OCI-LY1 (cell line): Measurements from ENCODE around the gene NEK5.

Experiments used
- H2AFZ ChIP-seq: fragments of 200-600 bp; sonication (generic), shearing (Covaris generic); 2 replicates; pipeline ENCODE4 v1.6.0; 2014; ENCODE audit warnings: antibody characterized with exemption, mild to moderate bottlenecking, low read length
- H3F3A ChIP-seq: fragments of 200-600 bp; sonication (generic), shearing (Covaris generic); 2 replicates; pipeline ENCODE4 v1.6.0; 2014; ENCODE audit warnings: mild to moderate bottlenecking, antibody characterized with exemption, low read length, moderate library complexity; ENCODE audit not compliant: insufficient read depth
- H3K27ac ChIP-seq: fragments of 200-600 bp; sonication (generic); 2 replicates; pipeline ENCODE4 v1.5.1; 2014; ENCODE audit warnings: low read length, mixed run types, mild to moderate bottlenecking, low read depth; ENCODE audit not compliant: poor library complexity, severe bottlenecking
- H3K27me3 ChIP-seq: fragments of 200-600 bp; sonication (generic); 2 replicates; pipeline ENCODE4 v1.6.0; 2014; ENCODE audit warnings: antibody characterized with exemption, mild to moderate bottlenecking, low read length, moderate library complexity; ENCODE audit not compliant: insufficient read depth
- H3K36me3 ChIP-seq: fragments of 200-600 bp; sonication (generic); 2 replicates; pipeline ENCODE4 v1.6.1; 2014; ENCODE audit warnings: mild to moderate bottlenecking, antibody characterized with exemption, low read length, moderate library complexity, mixed read lengths; ENCODE audit not compliant: insufficient read depth
- H3K4me1 ChIP-seq: fragments of 200-600 bp; sonication (generic); 2 replicates; pipeline ENCODE4 v1.5.1; 2014; ENCODE audit warnings: mild to moderate bottlenecking, low read length, moderate library complexity; ENCODE audit not compliant: insufficient read depth, severe bottlenecking
- H3K4me2 ChIP-seq: fragments of 200-600 bp; sonication (generic), shearing (Covaris generic); 2 replicates; pipeline ENCODE4 v1.6.1; 2014; ENCODE audit warnings: low read length
- H3K4me3 ChIP-seq: fragments of 200-600 bp; sonication (generic); 2 replicates; pipeline ENCODE4 v1.5.1; 2014; ENCODE audit warnings: low read length, low read depth, mild to moderate bottlenecking, mixed read lengths; ENCODE audit not compliant: poor library complexity, severe bottlenecking
- H3K79me2 ChIP-seq: fragments of 200-600 bp; shearing (Covaris generic); 2 replicates; pipeline ENCODE4 v1.6.1; 2016; ENCODE audit warnings: mixed run types, low read length, mixed read lengths; ENCODE audit not compliant: insufficient read depth
- H3K9ac ChIP-seq: fragments of 200-600 bp; sonication (generic), shearing (Covaris generic); 2 replicates; pipeline ENCODE4 v1.6.1; 2014; ENCODE audit warnings: mild to moderate bottlenecking, low read length, mixed read lengths
- H3K9me2 ChIP-seq: fragments of 200-600 bp; sonication (generic), shearing (Covaris generic); 2 replicates; pipeline ENCODE4 v1.6.1; 2014; ENCODE audit warnings: low read depth, mild to moderate bottlenecking, low read length, mixed read lengths
- H3K9me3 ChIP-seq: fragments of 200-600 bp; shearing (Covaris generic); 2 replicates; pipeline ENCODE4 v1.6.1; 2014; ENCODE audit warnings: low read length, mixed read lengths
- H4K20me1 ChIP-seq: fragments of 200-600 bp; sonication (generic), shearing (Covaris generic); 2 replicates; pipeline ENCODE4 v1.6.0; 2016; ENCODE audit warnings: mild to moderate bottlenecking, low read length; ENCODE audit not compliant: insufficient read depth
- CTCF ChIP-seq: fragments of 200-600 bp; sonication (generic), shearing (Covaris generic); IDR thresholded peaks from 2 replicates; pipeline ENCODE4 v1.5.1; 2017; ENCODE audit warnings: mild to moderate bottlenecking, antibody characterized with exemption, low read length, moderate library complexity, mixed read lengths
- EZH2 ChIP-seq: fragments of 200-600 bp; sonication (generic), shearing (Covaris generic); IDR thresholded peaks from 2 replicates; pipeline ENCODE4 v1.8.0; 2017; ENCODE audit warnings: borderline replicate concordance, mixed run types, mild to moderate bottlenecking, antibody characterized with exemption, low read length, moderate library complexity, mixed read lengths

The NEK5 gene

GRCh38 chr13:52159159-52159982, 30.5 kb upstream of the NEK5 start, which contains the start of gene NEK3:
NEK3 (minus strand) TSS chr13:52159597; CDS start chr13:52156191, 3,406 bp downstream.
- no peaks in the 10 kb centered on the region for H3K9me3 ChIP-seq
- H3K79me2 ChIP-seq = no peaks in the 10 kb centered on the region
- H3K9me2 ChIP-seq = no peaks in the 10 kb centered on the region
- peak within 1 kb of the TSS; percentile 77 for H3K4me2 ChIP-seq
- TF ChIP-seq EZH2 (no peak), CTCF (no peak)
- no peaks in the 10 kb centered on the region for H3F3A ChIP-seq
- no peaks in the 10 kb centered on the region for H3K36me3 ChIP-seq
- no peaks in the 10 kb centered on the region for H4K20me1 ChIP-seq
- peak within 1 kb of the TSS; percentile 77 for H3K9ac ChIP-seq
- H2AFZ ChIP-seq = peak within 1 kb of the TSS; percentile 44; the same call in 1 of the 2 replicates
- peaks cover 13% of the 10 kb centered on the region for H3K4me1 ChIP-seq
- no peak within 1 kb of the TSS for H3K27ac ChIP-seq
- no peaks in the 10 kb centered on the region for H3K27me3 ChIP-seq
- H3K4me3 ChIP-seq = peak within 1 kb of the TSS; percentile 78

GRCh38 chr13:52158629-52159158, 29.8 kb upstream of the NEK5 start:
- Histone ChIP-seq H3K36me3 (no peaks in the 10 kb centered on the region), H3K79me2 (no peaks in the 10 kb centered on the region), H3K4me2 (peak overlapping the region; percentile 77), H3K9me3 (no peaks in the 10 kb centered on the region), H2AFZ (peak overlapping the region; percentile 44; the same call in 1 of the 2 replicates), H3K27me3 (no peaks in the 10 kb centered on the region), H3K27ac (no peak overlapping the region), H3K9ac (peak overlapping the region; percentile 77), H4K20me1 (no peaks in the 10 kb centered on the region), H3K4me3 (peak overlapping the region; percentile 78), H3K4me1 (peaks cover 13% of the 10 kb centered on the region), H3F3A (no peaks in the 10 kb centered on the region), H3K9me2 (no peaks in the 10 kb centered on the region)
- no peak for TF ChIP-seq CTCF
- no peak for TF ChIP-seq EZH2

GRCh38 chr13:52156724-52157261, 27.9 kb upstream of the NEK5 start:
- Histone ChIP-seq H3K4me1 (peaks cover 13% of the 10 kb centered on the region), H4K20me1 (no peaks in the 10 kb centered on the region), H3K27me3 (no peaks in the 10 kb centered on the region), H3K27ac (no peak overlapping the region), H3K9me3 (no peaks in the 10 kb centered on the region), H3K9ac (no peak overlapping the region), H3F3A (no peaks in the 10 kb centered on the region), H3K9me2 (no peaks in the 10 kb centered on the region), H3K36me3 (peaks cover 4% of the 10 kb centered on the region; the same call in 1 of the 2 replicates), H3K79me2 (no peaks in the 10 kb centered on the region), H3K4me3 (no peak overlapping the region), H2AFZ (no peak overlapping the region), H3K4me2 (no peak overlapping the region)
- TF ChIP-seq EZH2 (no peak), CTCF (no peak)
